ENCODE data around the gene HBE1.

HBE1 gene

DNA sequence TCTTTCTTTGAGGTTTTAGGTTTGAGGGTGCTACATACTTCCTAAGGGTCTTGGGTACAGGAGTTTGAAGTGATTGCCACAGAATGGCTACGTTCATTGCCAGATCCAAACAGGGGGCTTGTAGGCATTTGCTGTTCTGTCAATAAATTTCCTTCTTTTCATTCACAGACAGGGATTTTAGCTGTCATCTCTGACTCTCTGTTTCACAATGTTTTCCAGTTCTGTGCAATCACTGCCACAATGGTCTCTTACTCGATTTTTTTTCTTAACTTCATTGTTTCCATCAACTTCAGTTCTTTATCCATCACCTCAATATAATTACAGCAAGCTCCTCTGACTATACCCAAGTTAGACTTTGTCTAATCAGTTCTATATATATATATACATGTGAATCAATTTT, 29.3 kb downstream of the HBE1 start:
- TF ChIP-seq, protein P1, sequence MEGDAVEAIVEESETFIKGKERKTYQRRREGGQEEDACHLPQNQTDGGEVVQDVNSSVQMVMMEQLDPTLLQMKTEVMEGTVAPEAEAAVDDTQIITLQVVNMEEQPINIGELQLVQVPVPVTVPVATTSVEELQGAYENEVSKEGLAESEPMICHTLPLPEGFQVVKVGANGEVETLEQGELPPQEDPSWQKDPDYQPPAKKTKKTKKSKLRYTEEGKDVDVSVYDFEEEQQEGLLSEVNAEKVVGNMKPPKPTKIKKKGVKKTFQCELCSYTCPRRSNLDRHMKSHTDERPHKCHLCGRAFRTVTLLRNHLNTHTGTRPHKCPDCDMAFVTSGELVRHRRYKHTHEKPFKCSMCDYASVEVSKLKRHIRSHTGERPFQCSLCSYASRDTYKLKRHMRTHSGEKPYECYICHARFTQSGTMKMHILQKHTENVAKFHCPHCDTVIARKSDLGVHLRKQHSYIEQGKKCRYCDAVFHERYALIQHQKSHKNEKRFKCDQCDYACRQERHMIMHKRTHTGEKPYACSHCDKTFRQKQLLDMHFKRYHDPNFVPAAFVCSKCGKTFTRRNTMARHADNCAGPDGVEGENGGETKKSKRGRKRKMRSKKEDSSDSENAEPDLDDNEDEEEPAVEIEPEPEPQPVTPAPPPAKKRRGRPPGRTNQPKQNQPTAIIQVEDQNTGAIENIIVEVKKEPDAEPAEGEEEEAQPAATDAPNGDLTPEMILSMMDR (IDR thresholded peaks at IDR 0.05; ENCODE audit: insufficient read depth, low read length, missing control alignments), result no peak
- no peak overlapping the region for H3K4me3 ChIP-seq (ENCODE audit: low read depth, low read length)
- CTCF ChIA-PET, result interaction anchor here (0.9 kb wide), 1 partner anchor 30 kb away, joined by 3 read pairs; no protein-coding TSS in a partner anchor
- DNase-seq (ENCODE audit: low read depth, low spot score), result no peak
- POLR2A ChIA-PET, result no interaction called here

DNA sequence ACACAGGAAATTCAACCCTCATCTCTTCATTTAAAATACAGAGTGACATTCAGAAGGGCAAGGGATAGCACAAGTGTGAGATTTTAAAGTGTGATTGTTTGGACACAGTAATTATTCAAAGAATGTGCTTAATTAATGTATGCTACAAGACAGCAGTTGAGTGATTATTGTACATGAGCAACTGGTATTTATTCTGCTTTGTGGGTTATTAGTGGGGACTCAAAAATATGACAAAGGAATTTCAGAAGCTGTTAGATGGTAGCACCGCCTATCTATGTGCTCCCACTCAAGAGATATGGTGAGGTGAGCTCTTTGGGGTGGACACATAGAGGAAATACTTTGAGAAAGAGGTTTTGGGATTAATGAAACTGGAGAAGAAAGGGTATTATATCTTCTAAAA, 29.7 kb downstream of the HBE1 start:
- no peak overlapping the region for H3K4me3 ChIP-seq (ENCODE audit: low read depth, low read length)
- no peak for DNase-seq (ENCODE audit: low read depth, low spot score)
- TF ChIP-seq, protein P1 (IDR thresholded peaks at IDR 0.05; ENCODE audit: insufficient read depth, low read length, missing control alignments), result no peak
- ChIA-PET POLR2A (no interaction called here), CTCF (no interaction called here)

DNA sequence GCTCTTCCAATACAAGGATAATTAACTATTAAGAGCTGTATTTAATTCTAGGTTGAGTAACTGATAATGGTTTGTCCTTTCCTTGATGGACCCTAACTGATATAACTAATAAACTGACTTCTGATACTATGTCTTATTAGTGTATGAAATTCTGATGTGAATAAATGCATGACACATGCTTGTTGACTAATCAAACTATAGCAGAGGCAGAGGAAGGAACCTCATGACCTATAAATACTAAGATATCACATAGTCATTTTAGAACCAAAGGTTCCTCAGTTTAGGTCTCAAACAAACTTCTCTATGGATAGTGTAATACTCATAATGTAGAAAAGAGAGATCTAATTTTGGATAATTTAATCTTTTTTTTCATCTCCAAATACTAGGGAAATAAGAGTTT, 30.7 kb downstream of the HBE1 start:
- POLR2A ChIA-PET, result no interaction called here

DNA sequence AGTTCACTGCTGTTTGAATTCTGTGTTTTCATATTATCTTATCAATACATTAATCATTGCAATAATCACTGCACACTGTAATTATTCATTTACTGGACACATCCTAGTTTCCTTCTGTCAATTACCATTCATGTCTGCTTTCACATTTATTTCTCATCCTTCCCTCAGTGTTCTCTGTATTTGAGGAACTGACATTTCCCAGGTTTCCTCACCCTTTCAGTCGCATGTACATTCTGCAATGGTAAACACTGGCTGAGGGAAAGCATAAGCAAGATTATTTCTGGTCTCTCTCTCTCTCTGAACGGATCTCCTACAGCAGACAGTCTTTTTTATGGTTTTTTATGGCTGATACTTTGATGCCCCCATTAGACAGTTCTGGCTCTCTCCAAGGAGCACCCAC, 31.3 kb downstream of the HBE1 start:
- ChIA-PET CTCF (no interaction called here), POLR2A (no interaction called here)
- no peak for DNase-seq (ENCODE audit: low read depth, low spot score)
- H3K4me3 ChIP-seq (ENCODE audit: low read depth, low read length), result no peak overlapping the region
- TF ChIP-seq, protein P1 (IDR thresholded peaks at IDR 0.05; ENCODE audit: insufficient read depth, low read length, missing control alignments), result no peak

More for the DNA sequence above, 30.7 kb downstream of the HBE1 start:
- TF ChIP-seq, protein P1 (IDR thresholded peaks at IDR 0.05; ENCODE audit: insufficient read depth, low read length, missing control alignments), result no peak
- DNase-seq (ENCODE audit: low read depth, low spot score), result no peak
- no peak overlapping the region for H3K4me3 ChIP-seq (ENCODE audit: low read depth, low read length)
- CTCF ChIA-PET, result no interaction called here

DNA sequence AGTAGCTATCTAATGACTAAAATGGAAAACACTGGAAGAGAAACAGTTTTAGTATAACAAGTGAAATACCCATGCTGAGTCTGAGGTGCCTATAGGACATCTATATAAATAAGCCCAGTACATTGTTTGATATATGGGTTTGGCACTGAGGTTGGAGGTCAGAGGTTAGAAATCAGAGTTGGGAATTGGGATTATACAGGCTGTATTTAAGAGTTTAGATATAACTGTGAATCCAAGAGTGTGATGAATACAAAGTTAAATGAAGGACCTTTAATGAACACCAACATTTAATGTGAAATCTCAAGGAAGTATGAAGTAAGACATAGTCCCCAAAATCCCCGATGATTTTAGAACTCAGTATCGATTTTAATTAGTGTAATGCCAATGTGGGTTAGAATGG, 32.3 kb downstream of the HBE1 start:
- no peak overlapping the region for H3K4me3 ChIP-seq (ENCODE audit: low read depth, low read length)
- no peak for DNase-seq (ENCODE audit: low read depth, low spot score)
- TF ChIP-seq, protein P1 (IDR thresholded peaks at IDR 0.05; ENCODE audit: insufficient read depth, low read length, missing control alignments), result no peak
- ChIA-PET POLR2A (no interaction called here), CTCF (no interaction called here)

DNA sequence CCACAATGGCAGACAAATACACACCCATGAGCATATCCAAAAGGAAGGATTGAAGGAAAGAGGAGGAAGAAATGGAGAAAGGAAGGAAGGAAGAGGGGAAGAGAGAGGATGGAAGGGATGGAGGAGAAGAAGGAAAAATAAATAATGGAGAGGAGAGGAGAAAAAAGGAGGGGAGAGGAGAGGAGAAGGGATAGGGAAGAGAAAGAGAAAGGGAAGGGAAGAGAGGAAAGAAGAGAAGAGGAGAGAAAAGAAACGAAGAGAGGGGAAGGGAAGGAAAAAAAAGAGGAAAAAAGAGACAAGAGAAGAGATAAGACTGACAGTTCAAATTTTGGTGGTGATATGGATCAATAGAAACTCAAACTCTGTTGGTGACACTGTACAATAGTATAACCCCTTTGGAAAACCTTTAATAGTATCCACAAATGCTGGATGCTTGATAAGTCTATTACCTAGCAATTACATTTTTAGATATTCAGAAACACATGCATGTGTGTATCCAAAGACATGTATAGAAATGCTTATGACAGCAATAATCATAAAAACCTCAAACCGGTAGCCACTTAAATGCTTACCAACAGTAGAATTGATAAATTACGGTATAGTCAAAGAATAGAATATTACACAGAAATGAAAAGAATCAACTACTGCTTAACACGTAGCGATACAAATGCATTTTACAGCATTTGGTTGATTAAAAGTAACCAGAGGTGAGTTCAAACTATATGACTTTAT, 34.2 kb downstream of the HBE1 start:
- CTCF ChIA-PET, result no interaction called here
- TF ChIP-seq, protein P1 (IDR thresholded peaks at IDR 0.05; ENCODE audit: insufficient read depth, low read length, missing control alignments), result no peak
- DNase-seq (ENCODE audit: low read depth, low spot score), result no peak
- H3K4me3 ChIP-seq (ENCODE audit: low read depth, low read length), result no peak overlapping the region
- POLR2A ChIA-PET, result no interaction called here
